Stimulated activated CD4-positive, alpha-beta T cell treated with anti-CD3 and anti-CD28 coated beads, TNF-alpha, amount 100 ng/mL, for 48 hours (primary cell): ENCODE measurements around the gene FOXN4.

Experiments used
- DNase-seq, 3 donors: peaks; one replicate each; pipeline ENCODE4 v3.0.0-alpha.2; 2020; ENCODE audit warnings: low read depth in 3 of 3

The FOXN4 gene

GRCh38 chr12:109305547-109305946 is 3.5 kb downstream of the FOXN4 start:
- DNase-seq, result no peak

GRCh38 chr12:109304485-109304884 is 4.6 kb downstream of the FOXN4 start:
- DNase-seq, result no peak

GRCh38 chr12:109302770-109303169 is 6.3 kb downstream of the FOXN4 start:
- DNase-seq, result no peak

GRCh38 chr12:109302358-109302757 is 6.7 kb downstream of the FOXN4 start:
- DNase-seq, result no peak

- DNase-seq, result no peak
Measured at GRCh38 chr12:109301643-109302168, 7.4 kb downstream of the FOXN4 start.

GRCh38 chr12:109299849-109300248 is 9.2 kb downstream of the FOXN4 start:
- no peak for DNase-seq

GRCh38 chr12:109296431-109296830 is 12.7 kb downstream of the FOXN4 start:
- no peak for DNase-seq

- DNase-seq, result no peak
Measured at GRCh38 chr12:109295764-109296425, 13.2 kb downstream of the FOXN4 start.

GRCh38 chr12:109294286-109294796 is 14.7 kb downstream of the FOXN4 start:
- no peak for DNase-seq

- DNase-seq, result no peak
Measured at GRCh38 chr12:109293106-109293505, 16.0 kb downstream of the FOXN4 start.

GRCh38 chr12:109292342-109292711 is 16.8 kb downstream of the FOXN4 start:
- no peak for DNase-seq

- no peak for DNase-seq
Measured at GRCh38 chr12:109291521-109292341, 17.4 kb downstream of the FOXN4 start.

- DNase-seq, result no peak
Measured at GRCh38 chr12:109291117-109291516, 18.0 kb downstream of the FOXN4 start.

- no peak for DNase-seq
Measured at GRCh38 chr12:109290061-109290460, 19.0 kb downstream of the FOXN4 start.

- DNase-seq, result no peak
Measured at GRCh38 chr12:109289551-109289950, 19.5 kb downstream of the FOXN4 start.

- no peak for DNase-seq
Measured at GRCh38 chr12:109289004-109289403, 20.1 kb downstream of the FOXN4 start.

GRCh38 chr12:109288571-109288970 is 20.5 kb downstream of the FOXN4 start:
- no peak for DNase-seq

GRCh38 chr12:109287811-109288469 is 21.1 kb downstream of the FOXN4 start:
- no peak for DNase-seq

GRCh38 chr12:109287181-109287580 is 21.9 kb downstream of the FOXN4 start:
- no peak for DNase-seq

- DNase-seq, result no peak
Measured at GRCh38 chr12:109286652-109287051, 22.4 kb downstream of the FOXN4 start.

- DNase-seq, result no peak
Measured at GRCh38 chr12:109286252-109286651, 22.8 kb downstream of the FOXN4 start.

- no peak for DNase-seq
Measured at GRCh38 chr12:109284392-109284791, 24.7 kb downstream of the FOXN4 start.
